PFSK-1 (cell line): Measurements from ENCODE around the gene SURF1.

Experiments
- FOXP2 ChIP-seq: optimal IDR thresholded peaks from 2 replicates; pipeline ENCODE3; 2011; ENCODE audit warnings: borderline replicate concordance, control low read depth, inconsistent platforms; ENCODE audit not compliant: insufficient read depth; ENCODE audit errors: extremely low read length, extremely low read depth
- POLR2AphosphoS5 ChIP-seq: IDR thresholded peaks from 2 replicates; pipeline ENCODE4 v1.6.1; 2012; ENCODE audit warnings: low read depth, mild to moderate bottlenecking, control low read depth, low read length, moderate library complexity
- REST ChIP-seq, 2 experiments: IDR thresholded peaks; 2 replicates each; pipeline versions ENCODE4 v1.6.1 to v1.8.0; 2011 to 2012; ENCODE audit warnings: low read depth in 2 of 2, low read length in 2 of 2, control low read depth in 1 of 2, inconsistent platforms in 1 of 2, mild to moderate bottlenecking in 1 of 2, moderate library complexity in 1 of 2; ENCODE audit not compliant: insufficient read depth in 1 of 2
- SIN3A ChIP-seq: IDR thresholded peaks from 2 replicates; pipeline ENCODE4 v1.6.1; 2012; ENCODE audit warnings: mild to moderate bottlenecking, low read length, moderate library complexity, borderline replicate concordance; ENCODE audit not compliant: insufficient read depth
- TAF1 ChIP-seq: IDR thresholded peaks from 2 replicates; pipeline ENCODE4 v1.6.1; 2012; ENCODE audit warnings: low read length, control low read depth, borderline replicate concordance; ENCODE audit not compliant: insufficient read depth

SURF1 gene

GRCh38 chr9:133384736-133385321 lies 28.5 kb upstream of the SURF1 start:
- TF ChIP-seq TAF1, result no peak
- no peak for TF ChIP-seq POLR2AphosphoS5
- TF ChIP-seq SIN3A, result no peak
- no peak for TF ChIP-seq REST (IDR thresholded peaks at IDR 0.05; ENCODE audit: insufficient read depth in 1 of 2, low read depth in 2 of 2, low read length in 2 of 2)

GRCh38 chr9:133383438-133383837 lies 27.2 kb upstream of the SURF1 start:
- TF ChIP-seq REST (IDR thresholded peaks at IDR 0.05; ENCODE audit: insufficient read depth in 1 of 2, low read depth in 2 of 2, low read length in 2 of 2), result no peak
- TF ChIP-seq POLR2AphosphoS5, result no peak
- no peak for TF ChIP-seq FOXP2
- no peak for TF ChIP-seq SIN3A
- TF ChIP-seq TAF1, result no peak

- TF ChIP-seq REST (IDR thresholded peaks at IDR 0.05; ENCODE audit: insufficient read depth in 1 of 2, low read depth in 2 of 2, low read length in 2 of 2) (no peak), TAF1 (no peak), POLR2AphosphoS5 (no peak), SIN3A (no peak), FOXP2 (no peak)
Measured at GRCh38 chr9:133382507-133383141, 26.3 kb upstream of the SURF1 start.

- TF ChIP-seq SIN3A (no peak), POLR2AphosphoS5 (no peak), REST (IDR thresholded peaks at IDR 0.05; ENCODE audit: insufficient read depth in 1 of 2, low read depth in 2 of 2, low read length in 2 of 2) (no peak), FOXP2 (no peak), TAF1 (no peak)
Measured at GRCh38 chr9:133380734-133381133, 24.4 kb upstream of the SURF1 start.
